ENCODE measurements around the gene SLC7A1.

DNA sequence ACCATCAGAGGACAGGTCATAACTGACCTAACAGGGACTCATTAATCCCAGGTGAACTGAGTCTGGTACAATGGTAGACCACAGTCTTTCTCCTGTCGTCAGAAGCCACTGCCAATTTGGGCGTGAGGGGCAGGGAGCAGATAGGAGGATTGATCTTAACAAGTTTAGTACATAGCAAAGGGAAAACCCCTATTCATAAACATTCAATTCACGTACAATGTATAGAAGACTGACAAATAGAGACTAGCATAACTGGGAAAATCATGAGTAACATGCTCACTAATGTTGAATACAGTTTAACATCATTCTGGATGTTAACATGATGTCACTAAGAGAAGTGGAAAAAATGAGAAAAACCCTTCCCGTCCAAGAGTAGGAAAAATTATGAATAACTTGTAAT lies 54.1 kb downstream of the SLC7A1 start:
- TF ChIP-seq CTCF (IDR thresholded peaks at IDR 0.05; ENCODE audit: poor library complexity) = no peak
- TF ChIP-seq EZH2 (IDR thresholded peaks at IDR 0.05; ENCODE audit: borderline replicate concordance) = no peak

Data from hepatocyte (in vitro differentiated cells).